Left lung (tissue), 10 donors: ENCODE measurements around the gene TRIM72. TPM values are rescaled to one million over a fixed set of nuclear protein-coding genes. Genes with fewer than 3 reads are reported as not detected.
"Not testable (repeated sequence)": the region's sequence is repeated elsewhere in the genome, so short reads cannot be mapped to it uniquely, and the experiment has no call there.

Experiments used
- ATAC-seq: fragments of 200-7000 bp; cut with Tn5 transposase; one replicate; pipeline ENCODE4 v1.9.1; 2020; ENCODE audit warnings: moderate library complexity
- DNase-seq, 4 donors: peaks; one replicate each; pipeline ENCODE4 v3.0.0-alpha.2; 2013 to 2020
- H3K27ac ChIP-seq, 2 donors: fragments of 200-600 bp; sonication (generic) in 1 of 2; one replicate each; pipeline versions ENCODE4 v1.5.0 to v1.8.0; 2020 to 2021
- H3K27me3 ChIP-seq, 2 donors: fragments of 200-600 bp; sonication (generic) in 1 of 2; one replicate each; pipeline versions ENCODE4 v1.5.0 to v1.8.0; 2020 to 2021
- H3K36me3 ChIP-seq, 2 donors: fragments of 200-600 bp; sonication (generic) in 1 of 2; one replicate each; pipeline versions ENCODE4 v1.5.0 to v1.8.0; 2020 to 2021
- H3K4me1 ChIP-seq, 2 donors: fragments of 200-600 bp; one replicate each; pipeline ENCODE4 v1.8.0; 2021
- H3K4me3 ChIP-seq, 2 donors: fragments of 200-600 bp; sonication (generic) in 1 of 2; one replicate each; pipeline versions ENCODE4 v1.5.0 to v1.8.0; 2020 to 2021; ENCODE audit warnings: mild to moderate bottlenecking in 1 of 2
- H3K9me3 ChIP-seq, 2 donors: fragments of 200-600 bp; sonication (generic) in 1 of 2; one replicate each; pipeline versions ENCODE4 v1.5.0 to v1.8.0; 2020 to 2021
- CTCF ChIP-seq, 2 donors: fragments of 200-600 bp; sonication (generic) in 1 of 2; IDR thresholded peaks; one replicate each; pipeline versions ENCODE4 v1.5.0 to v1.8.0; 2021; ENCODE audit warnings: antibody characterized with exemption in 2 of 2
- intact Hi-C, 2 donors: fragments of 100-400 bp; cut with DNase I; formaldehyde crosslinking; loops; one replicate each; pipeline versions ENCODE4 v1.11.2 to v1.14.2; 2022
- polyA plus RNA-seq, 6 donors: library from polyadenylated mRNA; unstranded; fragments of 120-200 nt; gene quantifications; one replicate each; pipeline ENCODE4 v1.2.1, GENCODE V29; 2013; ENCODE audit not compliant: insufficient read length in 6 of 6
- total RNA-seq, 2 donors: library from RNA; stranded (reverse); fragmentation: NEBNext Ultra II Directional; extraction: Animal tissue kit (Norgen Biotek cat#: 25700); gene quantifications; one replicate each; pipeline ENCODE4 v1.2.1, GENCODE V29; 2021
- donor health status: DM: no; HTN: yes; CAD: no.
- donor health status: DM: no; HTN: no; CAD: no.

TRIM72 gene
- total and polyA plus RNA-seq, 8 donors = 0.06 to 0.24 (median 0.17) TPM

GRCh38 chr16:31242206-31242605, 28.3 kb downstream of the TRIM72 start:
- Histone ChIP-seq H3K4me1 (peaks cover 0 to 14% of the 10 kb centered on the region in 2 donors), H3K4me3 (no peak overlapping the region), H3K27me3 (peaks cover 0 to 12% of the 10 kb centered on the region in 2 donors), H3K9me3 (no peaks in the 10 kb centered on the region), H3K27ac (peak overlapping the region in 1 of 2 donors; percentile 23), H3K36me3 (no peaks in the 10 kb centered on the region)
- no peak for TF ChIP-seq CTCF (IDR thresholded peaks at IDR 0.05)
- intact Hi-C loops = no loop called here
- ATAC-seq (no peak), DNase-seq (no peak)

GRCh38 chr16:31243734-31244670, 30.1 kb downstream of the TRIM72 start:
- H3K36me3 ChIP-seq = no peaks in the 10 kb centered on the region
- ATAC-seq (peak; percentile 40), DNase-seq (no peak)
- no peak overlapping the region for H3K4me3 ChIP-seq
- intact Hi-C loops = no loop called here
- H3K27me3 ChIP-seq = peaks cover 0 to 12% of the 10 kb centered on the region in 2 donors
- no peak for TF ChIP-seq CTCF (IDR thresholded peaks at IDR 0.05)
- H3K4me1 ChIP-seq = peaks cover 0 to 14% of the 10 kb centered on the region in 2 donors
- no peaks in the 10 kb centered on the region for H3K9me3 ChIP-seq
- H3K27ac ChIP-seq = peak overlapping the region in 1 of 2 donors; percentile 82

DNA sequence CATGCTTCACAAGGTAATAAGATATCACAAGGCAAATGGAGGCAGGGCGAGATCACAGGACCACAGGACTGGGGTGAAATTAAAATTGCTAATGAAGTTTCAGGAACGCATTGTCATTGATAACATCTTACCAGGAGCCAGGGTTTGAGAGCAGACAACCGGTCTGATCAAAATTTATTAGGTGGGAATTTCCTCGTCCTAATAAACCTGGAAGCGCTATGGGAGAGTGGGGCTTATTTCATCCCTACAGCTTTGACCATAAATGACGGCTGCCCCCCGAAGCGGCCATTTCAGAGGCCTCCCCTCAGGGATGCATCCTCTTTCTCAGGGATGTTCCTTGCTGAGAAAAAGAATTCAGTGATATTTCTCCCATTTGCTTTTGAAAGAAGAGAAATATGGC, 31.7 kb downstream of the TRIM72 start:
- H3K36me3 ChIP-seq, H3K27ac ChIP-seq, DNase-seq, intact Hi-C loops, ATAC-seq, H3K4me3 ChIP-seq, H3K9me3 ChIP-seq: not testable (repeated sequence)
- H3K4me1 ChIP-seq = peaks cover 0 to 14% of the 10 kb centered on the region in 2 donors
- H3K27me3 ChIP-seq = peaks cover 0 to 12% of the 10 kb centered on the region in 2 donors

DNA sequence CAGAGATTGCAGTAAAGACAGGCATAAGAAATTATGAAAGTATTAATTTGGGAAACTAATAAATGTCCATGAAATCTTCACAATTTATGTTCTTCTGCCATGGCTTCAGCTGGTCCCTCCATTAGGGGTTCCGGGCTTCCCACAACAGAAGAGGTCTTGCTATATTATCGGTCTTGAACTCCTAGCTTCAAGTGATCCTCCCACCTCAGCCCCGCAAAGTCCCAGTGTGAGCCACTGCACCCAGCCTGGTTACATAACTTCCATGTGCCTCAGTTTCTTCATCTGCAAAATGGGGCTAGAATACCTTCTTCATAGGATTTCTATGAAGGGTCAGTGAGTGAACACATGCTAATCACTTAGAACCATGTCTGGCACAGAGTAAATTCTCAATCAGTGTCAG, 32.4 kb downstream of the TRIM72 start:
- Histone ChIP-seq H3K27ac (no peak overlapping the region), H3K9me3 (no peaks in the 10 kb centered on the region), H3K4me3 (no peak overlapping the region), H3K4me1 (peaks cover 0 to 14% of the 10 kb centered on the region in 2 donors), H3K27me3 (peaks cover 0 to 12% of the 10 kb centered on the region in 2 donors), H3K36me3 (no peaks in the 10 kb centered on the region)
- no peak for TF ChIP-seq CTCF (IDR thresholded peaks at IDR 0.05)
- ATAC-seq = no peak
- no peak for DNase-seq
- intact Hi-C loops = no loop called here

- intact Hi-C loops = no loop called here
- Histone ChIP-seq H3K27me3 (peaks cover 0 to 12% of the 10 kb centered on the region in 2 donors), H3K36me3 (no peaks in the 10 kb centered on the region), H3K4me1 (peaks cover 0 to 18% of the 10 kb centered on the region in 2 donors), H3K4me3 (no peak overlapping the region), H3K9me3 (no peaks in the 10 kb centered on the region), H3K27ac (no peak overlapping the region)
- no peak for ATAC-seq
- TF ChIP-seq CTCF (IDR thresholded peaks at IDR 0.05) = no peak
- no peak for DNase-seq
Observed at GRCh38 chr16:31248344-31248743, 34.4 kb downstream of the TRIM72 start.
